Glomerular visceral epithelial cell (primary cell): ENCODE results near the gene SMIM22.
A peak's percentile ranks its signal among the peaks of the same experiment; 100 is the strongest.

Experiments
- DNase-seq: peaks from one replicate; pipeline ENCODE4 v3.0.0-alpha.2; 2016; ENCODE audit errors: extremely low spot score

The SMIM22 gene, protein sequence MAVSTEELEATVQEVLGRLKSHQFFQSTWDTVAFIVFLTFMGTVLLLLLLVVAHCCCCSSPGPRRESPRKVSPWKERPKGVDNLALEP

GRCh38 chr16:4795181-4795827 lies at the start of gene SMIM22:
Gene SMIM22 (plus strand): TSS chr16:4795369. CDS start chr16:4795735, 366 bp downstream.
- no peak for DNase-seq

DNA sequence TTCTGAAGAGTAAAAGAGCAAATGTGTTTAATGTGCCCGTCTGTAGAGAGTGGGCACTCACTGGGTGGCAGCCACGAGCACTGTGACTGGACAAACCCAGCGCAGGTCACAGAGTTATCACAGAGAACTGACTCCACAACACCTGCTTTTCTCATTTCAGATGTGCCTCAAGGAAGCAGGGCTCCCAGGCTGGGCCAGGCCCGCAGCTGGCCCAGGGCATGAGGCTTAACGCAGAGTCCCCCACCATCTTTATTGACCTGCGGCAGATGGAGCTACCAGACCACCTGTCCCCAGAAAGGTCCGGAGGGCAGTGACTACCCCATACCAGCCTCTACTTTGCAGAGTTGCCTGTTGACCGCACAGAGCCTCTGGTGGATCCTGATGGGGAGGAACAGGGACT lies 49.0 kb upstream of the SMIM22 start:
- no peak for DNase-seq

DNA sequence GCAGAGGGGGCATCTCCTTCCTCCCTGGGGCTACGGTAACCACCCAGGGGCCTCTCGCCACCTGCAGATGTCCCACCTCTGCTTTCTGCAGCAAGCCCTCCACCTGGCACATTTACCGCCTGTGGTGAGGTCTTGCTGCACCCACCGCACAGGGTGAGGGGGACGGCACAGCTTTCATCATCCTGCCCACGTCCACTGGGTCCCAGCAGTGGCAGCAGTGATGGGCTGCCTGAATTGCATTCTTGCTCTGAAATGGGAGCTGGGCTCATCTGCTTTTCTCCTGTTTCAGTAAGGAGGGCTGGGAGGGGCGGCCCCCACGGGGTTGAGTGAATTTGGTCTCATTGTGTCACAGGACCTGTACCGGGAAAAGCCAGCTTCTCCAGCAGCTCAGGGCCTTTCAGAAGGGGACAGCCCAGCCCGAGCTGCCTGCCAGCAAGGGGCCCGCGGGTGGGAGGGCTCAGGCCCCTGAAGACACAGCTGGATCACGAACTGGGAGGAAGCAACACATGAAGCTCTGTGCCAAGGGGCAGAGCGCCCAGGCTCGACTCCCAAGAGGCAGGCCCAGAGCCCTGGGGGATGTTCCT lies 48.1 kb upstream of the SMIM22 start:
- DNase-seq = no peak

DNA sequence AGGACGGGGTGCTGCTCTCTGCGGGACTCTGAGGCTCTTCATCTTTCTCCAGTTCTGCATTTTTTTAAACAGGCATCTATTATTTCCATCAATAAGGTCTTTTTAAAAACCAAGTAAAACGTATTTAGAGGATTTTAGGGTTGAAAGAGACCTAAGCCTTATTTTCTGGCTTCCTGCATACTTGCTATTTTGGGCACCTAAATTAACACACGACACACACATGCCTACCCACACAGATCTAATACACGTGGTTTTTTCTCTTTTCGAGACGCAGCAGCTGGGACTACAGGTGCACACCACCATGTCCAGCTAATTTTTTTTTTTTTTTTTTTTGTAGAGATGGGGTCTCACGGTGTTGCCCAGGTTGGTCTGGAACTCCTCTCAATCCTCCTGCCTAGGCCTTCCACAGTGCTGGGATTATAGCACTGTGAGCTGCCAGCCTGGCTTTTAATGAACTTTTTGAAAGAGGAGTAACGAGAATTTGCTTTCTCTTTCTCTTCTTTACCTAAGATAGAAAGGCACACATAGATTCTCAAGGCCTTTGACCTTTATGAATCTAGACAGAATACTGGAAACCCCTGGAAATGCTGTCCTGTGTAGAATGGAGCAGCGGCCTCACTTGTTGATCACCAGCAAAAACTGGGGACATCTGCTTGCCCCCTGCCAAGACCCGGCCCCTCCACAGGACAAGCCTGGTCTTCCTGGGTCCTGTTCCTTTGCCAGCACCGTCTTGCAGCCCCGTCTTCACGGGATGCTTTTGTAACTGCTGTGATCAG lies 47.1 kb upstream of the SMIM22 start:
- no peak for DNase-seq

- DNase-seq = no peak
Measured at GRCh38 chr16:4748682-4749411, 46.3 kb upstream of the SMIM22 start.

DNA sequence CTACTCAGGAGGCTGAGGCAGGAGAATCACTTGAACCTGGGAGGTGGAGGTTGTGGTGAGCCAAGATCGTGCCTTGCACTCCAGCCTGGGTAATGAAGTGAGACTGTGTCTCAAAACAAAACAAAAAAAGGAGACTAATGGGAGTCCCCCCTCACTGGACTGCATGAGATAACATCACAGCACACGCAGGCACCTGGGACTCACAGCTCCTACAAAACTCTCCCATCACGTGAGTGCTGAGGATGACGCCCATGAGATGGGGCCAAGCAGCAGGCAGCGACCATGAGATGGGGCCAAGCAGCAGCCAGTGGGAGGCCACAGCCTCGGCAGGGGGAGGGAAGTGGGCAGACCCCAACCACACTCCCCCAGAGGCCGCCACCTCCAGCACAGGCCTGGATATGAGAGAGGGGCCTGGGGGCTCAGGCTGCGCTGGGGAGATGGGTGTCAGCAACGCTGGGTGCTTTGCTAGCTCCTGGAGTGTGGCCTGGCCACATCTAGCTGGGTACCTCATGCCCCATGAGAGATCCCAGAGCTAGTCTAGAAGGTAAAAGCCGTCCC lies 45.4 kb upstream of the SMIM22 start:
- no peak for DNase-seq

GRCh38 chr16:4750896-4751295 lies 44.3 kb upstream of the SMIM22 start:
- DNase-seq = no peak

GRCh38 chr16:4752351-4753100 lies 42.6 kb upstream of the SMIM22 start:
- no peak for DNase-seq

- no peak for DNase-seq
Measured at GRCh38 chr16:4753227-4753626, 41.9 kb upstream of the SMIM22 start.

- DNase-seq = no peak
Measured at GRCh38 chr16:4754865-4755264, 40.3 kb upstream of the SMIM22 start.

DNA sequence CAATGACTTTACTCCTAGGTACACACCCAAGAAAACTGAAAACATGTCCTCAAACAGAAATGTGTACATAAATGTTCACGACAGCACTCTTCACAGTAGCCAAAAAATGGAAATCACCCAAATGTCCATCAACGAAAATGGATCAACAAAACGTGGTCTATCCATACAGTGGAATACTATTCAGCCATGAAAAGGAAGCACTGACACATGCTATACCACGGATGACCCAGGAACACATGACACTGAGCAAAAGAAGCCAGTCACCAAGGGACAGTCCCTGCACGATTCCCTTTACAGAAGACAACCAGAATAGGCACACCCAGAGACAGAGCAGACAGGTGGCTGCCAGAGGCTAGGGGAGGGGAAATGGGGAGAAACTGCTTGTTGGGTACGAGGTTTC lies 39.5 kb upstream of the SMIM22 start:
- no peak for DNase-seq

GRCh38 chr16:4760221-4760910 lies 34.8 kb upstream of the SMIM22 start:
- no peak for DNase-seq

GRCh38 chr16:4762205-4762604 lies 33.0 kb upstream of the SMIM22 start:
- DNase-seq = no peak

DNA sequence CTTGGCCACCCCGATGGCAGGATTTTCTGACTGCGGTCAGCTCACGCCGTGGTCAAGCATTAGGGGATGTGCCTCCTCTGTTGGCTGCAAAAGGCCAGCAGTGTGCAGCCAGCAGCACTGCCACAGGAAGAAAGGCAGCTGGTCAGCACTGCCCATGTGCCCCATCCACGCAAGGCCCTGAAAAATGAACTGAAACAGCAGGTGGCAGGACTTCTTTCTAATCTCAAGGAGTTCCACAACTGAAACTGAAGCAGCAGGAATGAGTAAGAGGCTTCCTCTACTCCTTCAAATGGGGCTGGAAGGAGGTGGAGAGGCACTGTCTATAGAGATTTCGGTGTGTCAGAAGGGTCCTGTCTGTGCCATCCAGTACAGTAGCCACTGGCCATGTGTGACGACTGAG lies 31.4 kb upstream of the SMIM22 start:
- no peak for DNase-seq

DNA sequence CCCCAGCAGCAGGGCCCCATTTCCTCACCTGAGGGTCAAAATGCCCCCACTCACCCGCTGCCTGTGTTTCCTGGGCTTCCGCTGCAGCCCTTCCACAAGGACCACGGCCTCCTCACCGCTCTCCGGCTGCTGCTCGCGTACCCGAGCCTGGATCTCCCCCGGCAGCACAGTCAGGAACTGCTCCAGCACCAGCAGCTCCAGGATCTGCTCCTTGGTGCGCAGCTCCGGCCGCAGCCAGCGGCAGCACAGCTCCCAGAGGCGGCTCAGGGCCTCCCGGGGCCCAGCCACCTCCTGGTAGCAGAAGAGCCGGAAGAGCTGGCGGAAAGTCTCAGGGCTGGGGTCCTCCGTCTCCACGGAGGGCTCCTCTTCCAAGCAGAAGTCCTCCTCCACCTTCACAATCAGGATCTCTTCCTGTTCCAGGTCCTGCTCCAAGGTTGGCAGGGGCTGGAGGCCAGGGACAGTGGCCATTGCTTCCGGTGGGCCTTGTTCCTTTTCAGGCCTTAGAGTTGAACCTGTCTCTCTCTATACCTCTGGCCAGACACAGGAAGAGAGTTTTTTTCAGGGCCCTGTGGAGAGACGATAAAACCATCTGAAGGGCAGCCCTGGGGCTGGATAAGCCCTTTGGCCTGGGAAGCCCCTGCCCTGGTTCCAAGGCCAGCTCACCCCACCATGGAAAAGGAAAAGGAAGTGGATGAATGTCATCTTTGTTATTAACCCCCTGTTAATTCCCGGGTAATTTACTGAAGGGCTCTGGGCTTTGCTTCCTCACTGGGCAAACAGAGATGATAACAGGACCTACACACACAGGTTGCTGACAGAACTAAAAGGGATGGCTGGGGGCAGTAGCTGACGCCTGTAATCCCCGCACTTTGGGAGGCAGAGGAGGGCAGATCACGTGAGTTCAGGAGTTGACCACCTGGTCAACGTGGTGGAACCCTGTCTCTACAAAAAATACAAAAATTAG lies 29.4 kb upstream of the SMIM22 start:
- no peak for DNase-seq

DNA sequence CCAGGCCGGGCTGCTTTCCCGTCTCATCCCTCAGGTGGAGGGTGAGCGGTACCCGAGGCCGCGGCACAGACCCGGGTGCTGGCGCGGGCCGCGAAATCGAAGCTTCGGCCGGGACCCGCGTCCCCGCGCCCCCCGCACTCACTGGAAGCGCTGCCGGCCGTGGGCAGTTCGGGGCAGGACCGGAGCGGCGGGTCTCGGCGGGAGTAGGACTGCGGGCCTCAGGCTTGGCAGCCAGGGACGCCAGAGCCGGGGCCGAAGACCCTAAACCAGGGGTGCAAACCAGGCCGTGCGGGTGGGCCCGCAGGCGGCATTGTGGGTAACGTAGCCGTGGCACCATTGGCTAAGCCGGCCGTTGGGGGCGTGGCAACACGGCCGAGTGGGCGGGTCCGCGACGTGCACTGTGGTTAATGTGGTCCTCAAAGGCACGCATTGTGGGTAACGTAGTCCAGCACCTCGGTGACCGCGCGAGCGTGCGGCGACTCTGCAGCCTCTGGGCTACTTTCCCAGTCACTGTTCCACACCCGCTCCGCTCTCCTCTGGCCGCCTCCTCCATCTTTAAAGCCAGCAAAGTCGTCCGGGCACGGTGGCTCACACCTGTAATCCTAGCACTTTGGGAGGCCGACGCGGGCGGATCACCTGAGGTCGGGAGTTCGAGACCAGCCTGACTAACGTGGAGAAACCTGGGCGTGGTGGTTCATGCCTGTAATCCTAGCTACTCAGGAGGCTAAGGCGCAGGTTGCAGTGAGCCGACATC lies 28.1 kb upstream of the SMIM22 start, which contains the start of gene ZNF500:
Gene ZNF500, minus strand, starts transcription at position 288 of the 754 bp plus-strand sequence. CDS start 1,184 bp downstream, outside the sequence.
- DNase-seq = peak; percentile 91

GRCh38 chr16:4767872-4768548 lies 27.2 kb upstream of the SMIM22 start:
- no peak for DNase-seq
